ENCODE results near the gene ZNF580.
A peak's percentile ranks its signal among the peaks of the same experiment; 100 is the strongest.

ZNF580 gene

DNA sequence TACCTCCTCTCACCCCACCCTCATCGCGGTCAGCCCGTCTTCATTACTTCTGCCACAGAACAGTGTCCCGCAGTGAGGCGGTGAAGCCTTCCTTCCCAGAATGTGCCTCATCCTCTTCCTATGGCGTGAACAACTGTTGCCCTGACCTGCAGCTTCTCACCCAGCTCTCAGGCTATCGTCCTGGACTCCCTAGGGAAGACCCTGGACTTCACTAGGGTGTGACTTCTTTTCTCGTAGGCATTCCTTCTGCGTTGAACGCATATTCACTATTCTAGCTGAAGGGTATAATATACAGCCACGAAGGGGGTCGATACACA is 34.4 kb upstream of the ZNF580 start (continued):
- TF ChIP-seq, protein P1, sequence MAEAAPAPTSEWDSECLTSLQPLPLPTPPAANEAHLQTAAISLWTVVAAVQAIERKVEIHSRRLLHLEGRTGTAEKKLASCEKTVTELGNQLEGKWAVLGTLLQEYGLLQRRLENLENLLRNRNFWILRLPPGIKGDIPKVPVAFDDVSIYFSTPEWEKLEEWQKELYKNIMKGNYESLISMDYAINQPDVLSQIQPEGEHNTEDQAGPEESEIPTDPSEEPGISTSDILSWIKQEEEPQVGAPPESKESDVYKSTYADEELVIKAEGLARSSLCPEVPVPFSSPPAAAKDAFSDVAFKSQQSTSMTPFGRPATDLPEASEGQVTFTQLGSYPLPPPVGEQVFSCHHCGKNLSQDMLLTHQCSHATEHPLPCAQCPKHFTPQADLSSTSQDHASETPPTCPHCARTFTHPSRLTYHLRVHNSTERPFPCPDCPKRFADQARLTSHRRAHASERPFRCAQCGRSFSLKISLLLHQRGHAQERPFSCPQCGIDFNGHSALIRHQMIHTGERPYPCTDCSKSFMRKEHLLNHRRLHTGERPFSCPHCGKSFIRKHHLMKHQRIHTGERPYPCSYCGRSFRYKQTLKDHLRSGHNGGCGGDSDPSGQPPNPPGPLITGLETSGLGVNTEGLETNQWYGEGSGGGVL (tag by site-specific recombination; IDR thresholded peaks at IDR 0.05): no peak
- TF ChIP-seq ZFP41 (tag by site-specific recombination; IDR thresholded peaks at IDR 0.05; ENCODE audit: borderline replicate concordance) (no peak), BCL6B (tag by site-specific recombination; IDR thresholded peaks at IDR 0.05) (no peak), ZNF423 (tag by site-specific recombination; IDR thresholded peaks at IDR 0.05) (no peak), ZNF654 (tag by site-specific recombination; IDR thresholded peaks at IDR 0.05; ENCODE audit: low read depth) (no peak), GLI4 (tag by site-specific recombination; IDR thresholded peaks at IDR 0.05) (no peak), ZNF10 (tag by site-specific recombination; IDR thresholded peaks at IDR 0.05) (no peak), ZBTB1 (tag by site-specific recombination; IDR thresholded peaks at IDR 0.05) (no peak), ZNF202 (tag by site-specific recombination; IDR thresholded peaks at IDR 0.05; ENCODE audit: borderline replicate concordance) (no peak), ZNF324 (tag by site-specific recombination; IDR thresholded peaks at IDR 0.05) (no peak), ZNF521 (tag by site-specific recombination; IDR thresholded peaks at IDR 0.05) (no peak), GLIS1 (tag by site-specific recombination; IDR thresholded peaks at IDR 0.05) (no peak), ZNF473 (tag by site-specific recombination; IDR thresholded peaks at IDR 0.05) (no peak), ZNF768 (tag by site-specific recombination; IDR thresholded peaks at IDR 0.05) (no peak), ZNF707 (tag by site-specific recombination; IDR thresholded peaks at IDR 0.05) (no peak), SCRT2 (tag by site-specific recombination; IDR thresholded peaks at IDR 0.05) (peak; percentile 93)

DNA sequence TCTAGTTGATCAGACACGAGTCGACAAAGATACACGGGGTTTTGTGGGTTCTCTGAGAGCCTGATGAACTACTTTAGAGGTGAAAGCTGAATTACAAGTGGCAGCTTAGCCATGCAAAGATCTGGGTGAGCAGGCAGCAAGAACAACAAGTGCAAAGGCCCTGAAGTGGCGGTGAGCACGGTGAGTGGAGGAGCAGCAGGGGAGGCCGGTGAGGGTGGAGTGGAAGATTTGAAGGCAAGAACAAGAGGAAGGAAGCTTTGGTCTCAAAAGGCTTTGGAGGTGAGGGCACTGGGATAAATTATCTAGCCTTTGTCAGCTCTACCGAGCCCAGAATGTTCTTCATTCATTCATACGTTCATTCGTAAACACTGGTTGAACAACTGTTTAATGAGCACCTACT is 34.0 kb upstream of the ZNF580 start:
- H3K27ac ChIP-seq (ENCODE audit: extremely low read depth, low read depth, low read length): peak overlapping the region; percentile 88; the same call in 1 of the 2 replicates
- POLR2A ChIA-PET: interaction anchor here (1.0 to 4.5 kb wide), 10 partner anchors 15 to 446 kb away, joined by 3 to 75 read pairs (median 4); partner anchors contain the start of genes ISOC2, ZNF628 and ZNF784
- H3K4me3 ChIP-seq (ENCODE audit: low read depth, low read length): no peak overlapping the region
- CTCF ChIA-PET: interaction anchor here (0.6 to 3.1 kb wide), 38 partner anchors 9 to 1738 kb away, joined by 3 to 50 read pairs (median 4); partner anchors contain the start of genes SBK2, ZNF579 and ZNF784
- TF ChIP-seq ZNF623 (tag by site-specific recombination; IDR thresholded peaks at IDR 0.05): peak; percentile 48; the same call in 1 of the 2 replicates
- TF ChIP-seq ZNF664 (tag by site-specific recombination; IDR thresholded peaks at IDR 0.05): peak; percentile 86
- no peak for TF ChIP-seq ZNF391 (tag by site-specific recombination; IDR thresholded peaks at IDR 0.05; ENCODE audit: borderline replicate concordance, low read depth)
- H3K36me3 ChIP-seq (ENCODE audit: control insufficient read depth in 2 of 2, insufficient read depth in 1 of 2, low read length in 2 of 2): peaks cover 17 to 29% of the 10 kb centered on the region in 2 experiments; a peak in 2 of 3 replicates
- peaks cover 5% of the 10 kb centered on the region; the same call in 1 of the 2 replicates for H3K4me1 ChIP-seq (ENCODE audit: control insufficient read depth, insufficient read depth, low read length)
- no peaks in the 10 kb centered on the region for H3K9me3 ChIP-seq (ENCODE audit: control insufficient read depth, insufficient read depth, low read depth, low read length)

- peaks cover 17 to 30% of the 10 kb centered on the region in 2 experiments; a peak in 2 of 3 replicates for H3K36me3 ChIP-seq (ENCODE audit: control insufficient read depth in 2 of 2, insufficient read depth in 1 of 2, low read length in 2 of 2)
- H3K4me3 ChIP-seq (ENCODE audit: low read depth, low read length): no peak overlapping the region
- H3K9me3 ChIP-seq (ENCODE audit: control insufficient read depth, insufficient read depth, low read depth, low read length): no peaks in the 10 kb centered on the region
- H3K4me1 ChIP-seq (ENCODE audit: control insufficient read depth, insufficient read depth, low read length): peaks cover 5% of the 10 kb centered on the region; the same call in 1 of the 2 replicates
- no peak overlapping the region for H3K27ac ChIP-seq (ENCODE audit: extremely low read depth, low read depth, low read length)
- CTCF ChIA-PET: interaction anchor here (0.6 to 1.8 kb wide), 3 partner anchors 9 to 106 kb away, joined by 3 to 8 read pairs (median 4); partner anchors contain the start of gene ZNF784
- POLR2A ChIA-PET: interaction anchor here (0.9 kb wide), 1 partner anchor 10 kb away, joined by 4 read pairs; the partner anchor contains the start of gene FIZ1
- no peak for TF ChIP-seq ZNF48 (tag by site-specific recombination; IDR thresholded peaks at IDR 0.05)
- no peak for TF ChIP-seq ZNF266 (tag by site-specific recombination; IDR thresholded peaks at IDR 0.05; ENCODE audit: low read depth)
- TF ChIP-seq ZBTB10 (tag by site-specific recombination; IDR thresholded peaks at IDR 0.05): no peak
- TF ChIP-seq KLF10 (tag by site-specific recombination; IDR thresholded peaks at IDR 0.05): no peak
- no peak for TF ChIP-seq ZNF777 (tag by site-specific recombination; IDR thresholded peaks at IDR 0.05; ENCODE audit: borderline replicate concordance)
- TF ChIP-seq ZNF555 (tag by site-specific recombination; conservative IDR thresholded peaks at IDR 0.05): no peak
- TF ChIP-seq ZSCAN4 (tag by site-specific recombination; IDR thresholded peaks at IDR 0.05): no peak
- no peak for TF ChIP-seq ZBTB48 (tag by site-specific recombination; IDR thresholded peaks at IDR 0.05)
- TF ChIP-seq ZFP37 (tag by site-specific recombination; IDR thresholded peaks at IDR 0.05): no peak
- TF ChIP-seq GLIS2 (tag by site-specific recombination; IDR thresholded peaks at IDR 0.05): no peak
Measured at GRCh38 chr19:55609326-55609725, 31.5 kb upstream of the ZNF580 start.

Data from HEK293 (cell line).